Measurements from ENCODE around the gene SEMA5A. TPM values are rescaled to one million over a fixed set of nuclear protein-coding genes. Genes with fewer than 3 reads are reported as not detected.
A peak's percentile ranks its signal among the peaks of the same experiment; 100 is the strongest.

Gene SEMA5A
- polyA plus RNA-seq, 1 donor (not counting 4 experiments of a cell fraction or from before 2014, with no cell fraction given) = 0.16 TPM

GRCh38 chr5:9545136-9545991 lies 511 bp downstream of the SEMA5A start:
- TF ChIP-seq EZH2 (IDR thresholded peaks at IDR 0.05; ENCODE audit: low read length) = no peak
- no peak for TF ChIP-seq CTCF (optimal IDR thresholded peaks at IDR 0.05 in 1 of 3, IDR thresholded peaks at IDR 0.05 in 1 of 3, conservative IDR thresholded peaks at IDR 0.05 in 1 of 3; ENCODE audit: extremely low read depth in 1 of 3, insufficient read depth in 2 of 3, low read length in 3 of 3)
- Histone ChIP-seq H3K4me2 (ENCODE audit: control insufficient read depth, extremely low read depth, insufficient read depth, low read depth, low read length) (peak overlapping the region; percentile 95), H3K27ac (ENCODE audit: control insufficient read depth, insufficient read depth, low read length) (no peak overlapping the region), H3K4me1 (ENCODE audit: control insufficient read depth, extremely low read depth, insufficient read depth, low read length) (peaks cover 23% of the 10 kb centered on the region), H3K79me2 (ENCODE audit: control insufficient read depth, insufficient read depth, low read length) (peaks cover 15% of the 10 kb centered on the region), H3K9me3 (ENCODE audit: control insufficient read depth, low read depth, low read length) (no peaks in the 10 kb centered on the region), H3K4me3 (ENCODE audit: control insufficient read depth in 2 of 3, extremely low read depth in 1 of 3, insufficient read depth in 2 of 3, low read depth in 1 of 3, low read length in 3 of 3) (peak overlapping the region; percentile 69 to 77 (median 77)), H4K20me1 (ENCODE audit: control insufficient read depth, extremely low read depth, insufficient read depth, low read length) (no peaks in the 10 kb centered on the region), H3K36me3 (ENCODE audit: control insufficient read depth in 2 of 2, extremely low read depth in 1 of 2, insufficient read depth in 2 of 2, low read length in 2 of 2) (peaks cover 6 to 11% of the 10 kb centered on the region in 2 experiments), H2AFZ (ENCODE audit: control insufficient read depth, low read length) (peak overlapping the region; percentile 86), H3K9ac (ENCODE audit: control insufficient read depth, extremely low read depth, insufficient read depth, low read length) (peak overlapping the region; percentile 56), H3K27me3 (ENCODE audit: control insufficient read depth, extremely low read depth, insufficient read depth, low read length) (no peaks in the 10 kb centered on the region), H3K9me1 (ENCODE audit: control insufficient read depth, extremely low read depth, insufficient read depth, low read length) (no peaks in the 10 kb centered on the region)
- no peak for DNase-seq (ENCODE audit: low read depth, low spot score)
- dilution Hi-C loops (cut with MboI; ENCODE audit: extremely low pct_ligation_motif_present, low sequenced_read_pairs) = no loop called here
- no peak for FAIRE-seq

- peak overlapping the region; percentile 95 for H3K4me2 ChIP-seq (ENCODE audit: control insufficient read depth, extremely low read depth, insufficient read depth, low read depth, low read length)
- no peaks in the 10 kb centered on the region for H3K9me3 ChIP-seq (ENCODE audit: control insufficient read depth, low read depth, low read length)
- H3K4me3 ChIP-seq (ENCODE audit: control insufficient read depth in 2 of 3, extremely low read depth in 1 of 3, insufficient read depth in 2 of 3, low read depth in 1 of 3, low read length in 3 of 3) = peak overlapping the region; percentile 69 to 77 (median 77)
- H3K4me1 ChIP-seq (ENCODE audit: control insufficient read depth, extremely low read depth, insufficient read depth, low read length) = peaks cover 23% of the 10 kb centered on the region
- DNase-seq (ENCODE audit: low read depth, low spot score) (no peak), FAIRE-seq (peak; percentile 48)
- no peak overlapping the region for H3K27ac ChIP-seq (ENCODE audit: control insufficient read depth, insufficient read depth, low read length)
- peak overlapping the region; percentile 56 for H3K9ac ChIP-seq (ENCODE audit: control insufficient read depth, extremely low read depth, insufficient read depth, low read length)
- H3K27me3 ChIP-seq (ENCODE audit: control insufficient read depth, extremely low read depth, insufficient read depth, low read length) = no peaks in the 10 kb centered on the region
- peaks cover 15% of the 10 kb centered on the region for H3K79me2 ChIP-seq (ENCODE audit: control insufficient read depth, insufficient read depth, low read length)
- no peaks in the 10 kb centered on the region for H3K9me1 ChIP-seq (ENCODE audit: control insufficient read depth, extremely low read depth, insufficient read depth, low read length)
- H3K36me3 ChIP-seq (ENCODE audit: control insufficient read depth in 2 of 2, extremely low read depth in 1 of 2, insufficient read depth in 2 of 2, low read length in 2 of 2) = peaks cover 6 to 8% of the 10 kb centered on the region in 2 experiments
- peak overlapping the region; percentile 93 for H2AFZ ChIP-seq (ENCODE audit: control insufficient read depth, low read length)
- no peaks in the 10 kb centered on the region for H4K20me1 ChIP-seq (ENCODE audit: control insufficient read depth, extremely low read depth, insufficient read depth, low read length)
- TF ChIP-seq EZH2 (IDR thresholded peaks at IDR 0.05; ENCODE audit: low read length) (no peak), CTCF (optimal IDR thresholded peaks at IDR 0.05 in 1 of 3, IDR thresholded peaks at IDR 0.05 in 1 of 3, conservative IDR thresholded peaks at IDR 0.05 in 1 of 3; ENCODE audit: extremely low read depth in 1 of 3, insufficient read depth in 2 of 3, low read length in 3 of 3) (peak; percentile 64 to 91 (median 80))
- dilution Hi-C loops (cut with MboI; ENCODE audit: extremely low pct_ligation_motif_present, low sequenced_read_pairs) = no loop called here
Observed at GRCh38 chr5:9544502-9545135, 1.3 kb downstream of the SEMA5A start.

Measured in keratinocyte (primary cell).